Measurements from ENCODE around the gene SULT1C4. TPM values are rescaled to one million over a fixed set of nuclear protein-coding genes. Genes with fewer than 3 reads are reported as not detected.
"Not testable (repeated sequence)": the region's sequence is repeated elsewhere in the genome, so short reads cannot be mapped to it uniquely, and the experiment has no call there.

Gene SULT1C4
- polyA plus RNA-seq, 1 of the 3 experiments (the other 2 are of a cell fraction): 0.18 TPM

- 89% methylated on average over 2 of the region's 2 CpGs for WGBS (ENCODE audit: low lambda C conversion rate)
- Histone ChIP-seq H3K36me3 (replicated peaks in 1 of 2; ENCODE audit: control insufficient read depth in 1 of 2, insufficient read depth in 2 of 2, low read length in 1 of 2) (no peaks in the 10 kb centered on the region), H3K27ac (ENCODE audit: low read depth in 2 of 2, low read length in 1 of 2) (no peak overlapping the region), H2AFZ (ENCODE audit: low read depth) (no peak overlapping the region), H3K4me2 (no peak overlapping the region), H3K9me2 (no peaks in the 10 kb centered on the region), H3K79me2 (ENCODE audit: insufficient read depth) (no peaks in the 10 kb centered on the region), H3K9me3 (no peaks in the 10 kb centered on the region), H3K9ac (no peak overlapping the region), H3F3A (replicated peaks; ENCODE audit: insufficient read depth) (no peaks in the 10 kb centered on the region), H3K4me3 (ENCODE audit: low read depth in 2 of 2, low read length in 1 of 2) (no peak overlapping the region), H3K4me1 (ENCODE audit: control insufficient read depth in 1 of 2, insufficient read depth in 2 of 2, low read depth in 1 of 2, low read length in 1 of 2) (no peaks in the 10 kb centered on the region), H4K20me1 (ENCODE audit: insufficient read depth) (no peaks in the 10 kb centered on the region), H3K27me3 (ENCODE audit: insufficient read depth) (no peaks in the 10 kb centered on the region)
- no peak for DNase-seq
- TF ChIP-seq USF1 (IDR thresholded peaks at IDR 0.05; ENCODE audit: borderline replicate concordance, low read depth): no peak
- no peak for TF ChIP-seq PBX3 (IDR thresholded peaks at IDR 0.05)
- TF ChIP-seq CHD2 (IDR thresholded peaks at IDR 0.05; ENCODE audit: low read length, partially characterized antibody): no peak
- TF ChIP-seq REST (IDR thresholded peaks at IDR 0.05; ENCODE audit: low read depth, low read length): no peak
- no peak for TF ChIP-seq TCF12 (IDR thresholded peaks at IDR 0.05)
- no peak for TF ChIP-seq SIN3A (IDR thresholded peaks at IDR 0.05; ENCODE audit: borderline replicate concordance, low read depth, low read length)
- TF ChIP-seq NFIC (IDR thresholded peaks at IDR 0.05; ENCODE audit: borderline replicate concordance): no peak
- no peak for TF ChIP-seq MEF2A (IDR thresholded peaks at IDR 0.05; ENCODE audit: borderline replicate concordance, low read depth)
- ChIA-PET CTCF (interaction anchor here (0.6 kb wide), 1 partner anchor 17 kb away, joined by 3 read pairs; no protein-coding TSS in a partner anchor), POLR2A (no interaction called here)
Observed at GRCh38 chr2:108428286-108429009, 50.7 kb downstream of the SULT1C4 start.

- H3K79me2 ChIP-seq (ENCODE audit: insufficient read depth); H3K36me3 ChIP-seq (replicated peaks in 1 of 2; ENCODE audit: control insufficient read depth in 1 of 2, insufficient read depth in 2 of 2, low read length in 1 of 2); CTCF ChIA-PET; POLR2A ChIA-PET; H3K27me3 ChIP-seq (ENCODE audit: insufficient read depth); H2AFZ ChIP-seq (ENCODE audit: low read depth); H3K27ac ChIP-seq (ENCODE audit: low read depth in 2 of 2, low read length in 1 of 2); H3K9me2 ChIP-seq; H3K9ac ChIP-seq; H3K4me2 ChIP-seq; H3K4me1 ChIP-seq (ENCODE audit: control insufficient read depth in 1 of 2, insufficient read depth in 2 of 2, low read depth in 1 of 2, low read length in 1 of 2); H3F3A ChIP-seq (replicated peaks; ENCODE audit: insufficient read depth); H4K20me1 ChIP-seq (ENCODE audit: insufficient read depth); H3K9me3 ChIP-seq; DNase-seq; H3K4me3 ChIP-seq (ENCODE audit: low read depth in 2 of 2, low read length in 1 of 2): not testable (repeated sequence)
- 83% methylated on average over 1 of the region's 1 CpG for WGBS (ENCODE audit: low lambda C conversion rate)
Observed at GRCh38 chr2:108435578-108435977, 57.8 kb downstream of the SULT1C4 start.
